Measurements from ENCODE around the gene CDH6. TPM values are rescaled to one million over a fixed set of nuclear protein-coding genes. Genes with fewer than 3 reads are reported as not detected.

CDH6 gene
- total RNA-seq, 1 donor: 4.3 TPM

- no peak for TF ChIP-seq CTCF (IDR thresholded peaks at IDR 0.05; ENCODE audit: insufficient read depth, low read depth, low read length)
- no peak for DNase-seq (ENCODE audit: low read depth)
- H3K4me3 ChIP-seq (ENCODE audit: low read depth, low read length): no peak overlapping the region
Observed at GRCh38 chr5:31158686-31159085, 34.8 kb upstream of the CDH6 start.

- no peak overlapping the region for H3K4me3 ChIP-seq (ENCODE audit: low read depth, low read length)
- TF ChIP-seq CTCF (IDR thresholded peaks at IDR 0.05; ENCODE audit: insufficient read depth, low read depth, low read length): no peak
- DNase-seq (ENCODE audit: low read depth): no peak
Observed at GRCh38 chr5:31161781-31162181, 31.7 kb upstream of the CDH6 start.

- no peak for DNase-seq (ENCODE audit: low read depth)
- TF ChIP-seq CTCF (IDR thresholded peaks at IDR 0.05; ENCODE audit: insufficient read depth, low read depth, low read length): no peak
- no peak overlapping the region for H3K4me3 ChIP-seq (ENCODE audit: low read depth, low read length)
Observed at GRCh38 chr5:31165729-31166128, 27.8 kb upstream of the CDH6 start.

DNA sequence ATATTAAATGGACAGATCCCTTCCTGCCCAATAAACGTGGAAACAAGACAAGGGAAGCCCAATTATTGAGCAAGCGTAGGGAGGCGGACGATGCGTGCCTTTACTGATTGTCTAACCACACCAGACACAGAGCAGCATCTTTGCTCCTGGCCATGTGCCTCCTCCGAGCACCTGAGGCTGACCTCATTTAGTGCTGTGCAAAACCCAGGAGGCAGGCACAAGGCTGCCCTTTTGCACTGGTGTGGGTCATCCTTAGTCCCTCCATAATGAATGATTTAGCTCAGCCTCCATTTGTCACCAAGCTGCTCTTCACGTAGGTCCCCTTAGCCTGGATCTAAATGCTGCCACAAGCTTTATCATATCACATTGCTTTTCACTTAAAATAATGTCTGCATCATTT is 24.1 kb upstream of the CDH6 start:
- no peak overlapping the region for H3K4me3 ChIP-seq (ENCODE audit: low read depth, low read length)
- no peak for TF ChIP-seq CTCF (IDR thresholded peaks at IDR 0.05; ENCODE audit: insufficient read depth, low read depth, low read length)
- DNase-seq (ENCODE audit: low read depth): no peak

DNA sequence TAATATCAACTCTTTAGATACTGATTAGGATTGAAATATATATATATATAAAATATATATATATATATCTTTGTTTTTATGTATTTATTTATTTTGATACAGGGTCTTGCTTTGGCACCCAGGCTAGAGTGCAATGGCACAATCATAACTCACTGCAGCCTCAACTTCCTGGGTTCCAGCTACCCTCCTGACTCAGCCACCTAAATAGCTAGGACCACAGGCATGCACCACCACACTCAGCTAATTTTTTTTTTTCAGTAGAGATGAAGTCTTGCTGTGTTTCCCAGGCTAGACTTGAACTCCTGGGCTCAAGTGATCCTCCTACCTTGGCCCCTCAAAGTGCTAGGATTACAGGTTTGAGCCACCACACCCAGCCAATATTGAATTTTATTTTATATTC is 20.6 kb upstream of the CDH6 start:
- no peak for DNase-seq (ENCODE audit: low read depth)
- no peak overlapping the region for H3K4me3 ChIP-seq (ENCODE audit: low read depth, low read length)
- TF ChIP-seq CTCF (IDR thresholded peaks at IDR 0.05; ENCODE audit: insufficient read depth, low read depth, low read length): no peak

DNA sequence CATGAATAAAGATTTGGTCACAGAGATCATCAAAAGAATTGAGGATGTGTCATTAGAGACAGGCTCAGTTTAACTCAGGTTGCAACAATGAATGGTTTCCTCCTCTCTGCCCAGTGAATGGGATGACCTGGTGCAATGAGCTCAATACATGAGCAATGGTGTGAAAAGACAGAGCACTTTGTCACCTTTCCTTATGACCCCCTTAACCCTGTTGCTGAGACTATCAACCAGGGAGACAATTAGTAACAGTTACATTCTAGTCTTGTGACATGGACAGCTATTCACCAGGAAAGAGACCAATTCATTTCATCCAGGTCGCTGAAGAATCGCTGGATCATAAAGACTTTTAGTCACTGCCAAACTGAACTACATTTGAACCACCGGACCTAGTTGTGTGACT is 19.9 kb upstream of the CDH6 start:
- no peak overlapping the region for H3K4me3 ChIP-seq (ENCODE audit: low read depth, low read length)
- no peak for TF ChIP-seq CTCF (IDR thresholded peaks at IDR 0.05; ENCODE audit: insufficient read depth, low read depth, low read length)
- DNase-seq (ENCODE audit: low read depth): no peak

DNA sequence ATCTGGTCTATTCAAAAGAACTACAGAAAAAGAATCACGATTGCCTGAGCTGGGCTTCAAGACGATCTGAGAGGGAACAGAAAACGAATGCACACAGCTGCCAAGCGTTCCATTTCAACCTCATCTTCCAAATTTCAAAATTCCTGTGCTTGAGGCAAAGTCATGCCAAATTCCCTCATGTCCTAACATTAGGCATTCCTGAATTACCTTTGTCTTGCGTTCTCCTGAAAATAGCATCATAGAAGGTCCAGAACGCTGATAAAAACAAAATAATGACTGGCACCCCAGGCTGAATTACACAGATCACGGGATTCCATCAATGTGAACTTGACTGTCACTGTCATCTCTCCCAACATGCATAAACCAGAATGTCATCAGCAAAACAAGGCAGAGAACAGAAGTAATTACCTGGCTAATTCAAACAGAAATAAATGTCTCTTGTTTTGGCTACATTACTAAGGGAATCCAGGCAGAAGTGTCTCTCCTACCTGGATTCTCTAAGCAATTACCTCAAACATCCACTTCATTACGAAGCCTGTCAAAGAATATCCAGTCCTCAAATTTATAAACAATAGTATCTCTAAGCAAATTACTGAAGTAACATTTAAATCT is 12.0 kb upstream of the CDH6 start:
- H3K4me3 ChIP-seq (ENCODE audit: low read depth, low read length): no peak overlapping the region
- no peak for DNase-seq (ENCODE audit: low read depth)
- no peak for TF ChIP-seq CTCF (IDR thresholded peaks at IDR 0.05; ENCODE audit: insufficient read depth, low read depth, low read length)
